Gastrocnemius medialis (tissue), 4 donors: ENCODE data around the gene MYCBP2.
"Not testable (repeated sequence)": the region's sequence is repeated elsewhere in the genome, so short reads cannot be mapped to it uniquely, and the experiment has no call there.

Source experiments
- POLR2A ChIP-seq, 2 donors: fragments of 450-650 bp; IDR thresholded peaks; one replicate each; pipeline ENCODE4 v1.6.1; 2017; ENCODE audit warnings: antibody characterized with exemption in 2 of 2, mild to moderate bottlenecking in 2 of 2, moderate library complexity in 2 of 2
- TF ChIP-seq, protein P1 (sequence below), 5 experiments: fragments of 450-650 bp in 3 of 5; fragments of 200-600 bp in 2 of 5; sonication (generic) in 2 of 5; IDR thresholded peaks in 4 of 5; conservative IDR thresholded peaks in 1 of 5; 1 replicate in 4 of 5; 2 replicates in 1 of 5; pipeline ENCODE4 v1.5.1; 2016 to 2019; ENCODE audit warnings: antibody characterized with exemption in 5 of 5, mild to moderate bottlenecking in 3 of 5, moderate library complexity in 3 of 5

DNA sequence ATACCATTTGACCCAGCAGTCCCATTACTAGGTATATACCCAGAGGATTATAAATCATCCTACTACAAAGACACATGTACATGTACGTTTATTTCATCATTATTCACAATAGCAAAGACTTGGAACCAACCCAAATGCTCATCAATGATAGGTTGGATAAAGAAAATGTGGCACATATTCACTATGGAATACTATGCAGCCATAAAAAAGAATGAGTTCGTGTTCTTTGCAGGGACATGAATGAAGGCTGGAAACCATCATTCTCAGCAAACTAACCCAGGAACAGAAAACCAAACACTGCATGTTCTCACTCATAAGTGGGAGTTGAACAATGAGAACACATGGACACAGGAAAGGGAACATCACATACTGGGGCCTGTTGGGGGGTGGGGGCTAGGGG is 81.7 kb downstream of the MYCBP2 start:
- TF ChIP-seq, protein P1, sequence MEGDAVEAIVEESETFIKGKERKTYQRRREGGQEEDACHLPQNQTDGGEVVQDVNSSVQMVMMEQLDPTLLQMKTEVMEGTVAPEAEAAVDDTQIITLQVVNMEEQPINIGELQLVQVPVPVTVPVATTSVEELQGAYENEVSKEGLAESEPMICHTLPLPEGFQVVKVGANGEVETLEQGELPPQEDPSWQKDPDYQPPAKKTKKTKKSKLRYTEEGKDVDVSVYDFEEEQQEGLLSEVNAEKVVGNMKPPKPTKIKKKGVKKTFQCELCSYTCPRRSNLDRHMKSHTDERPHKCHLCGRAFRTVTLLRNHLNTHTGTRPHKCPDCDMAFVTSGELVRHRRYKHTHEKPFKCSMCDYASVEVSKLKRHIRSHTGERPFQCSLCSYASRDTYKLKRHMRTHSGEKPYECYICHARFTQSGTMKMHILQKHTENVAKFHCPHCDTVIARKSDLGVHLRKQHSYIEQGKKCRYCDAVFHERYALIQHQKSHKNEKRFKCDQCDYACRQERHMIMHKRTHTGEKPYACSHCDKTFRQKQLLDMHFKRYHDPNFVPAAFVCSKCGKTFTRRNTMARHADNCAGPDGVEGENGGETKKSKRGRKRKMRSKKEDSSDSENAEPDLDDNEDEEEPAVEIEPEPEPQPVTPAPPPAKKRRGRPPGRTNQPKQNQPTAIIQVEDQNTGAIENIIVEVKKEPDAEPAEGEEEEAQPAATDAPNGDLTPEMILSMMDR (IDR thresholded peaks at IDR 0.05 in 4 of 5, conservative IDR thresholded peaks at IDR 0.05 in 1 of 5) = not testable (repeated sequence)
- not testable (repeated sequence) for TF ChIP-seq POLR2A (IDR thresholded peaks at IDR 0.05)
